Measurements from ENCODE around the gene PLEKHG3.
A peak's percentile ranks its signal among the peaks of the same experiment; 100 is the strongest.
"Not testable (repeated sequence)": the region's sequence is repeated elsewhere in the genome, so short reads cannot be mapped to it uniquely, and the experiment has no call there.

PLEKHG3 gene

GRCh38 chr14:64704143-64704742 is at the start of gene PLEKHG3:
Gene PLEKHG3, plus strand, starts transcription at chr14:64704424. Its CDS starts 23,208 bp downstream, at chr14:64727632.
- no peak for DNase-seq (ENCODE audit: low read depth, low spot score)
- Histone ChIP-seq H3K27ac (no peak within 1 kb of the TSS), H3K9me3 (ENCODE audit: low read depth, low read length) (no peaks in the 10 kb centered on the region), H3K36me3 (ENCODE audit: insufficient read depth, low read length) (no peaks in the 10 kb centered on the region), H3K9ac (ENCODE audit: insufficient read length) (peak within 1 kb of the TSS; percentile 85), H3K4me3 (peak within 1 kb of the TSS; percentile 94)
- no peak for TF ChIP-seq FOXP2 (optimal IDR thresholded peaks at IDR 0.05; ENCODE audit: control extremely low read depth, extremely low read length, insufficient read depth)
- TF ChIP-seq POLR2AphosphoS5 (IDR thresholded peaks at IDR 0.05; ENCODE audit: borderline replicate concordance, low read depth, low read length) = peak; percentile 67
- no peak for TF ChIP-seq EZH2 (IDR thresholded peaks at IDR 0.05)

- no peak for DNase-seq (ENCODE audit: low read depth, low spot score)
- H3K9ac ChIP-seq (ENCODE audit: insufficient read length) = no peak overlapping the region
- no peaks in the 10 kb centered on the region for H3K36me3 ChIP-seq (ENCODE audit: insufficient read depth, low read length)
- H3K9me3 ChIP-seq (ENCODE audit: low read depth, low read length) = no peaks in the 10 kb centered on the region
- H3K4me3 ChIP-seq = no peak overlapping the region
- TF ChIP-seq FOXP2 (optimal IDR thresholded peaks at IDR 0.05; ENCODE audit: control extremely low read depth, extremely low read length, insufficient read depth) (no peak), POLR2AphosphoS5 (IDR thresholded peaks at IDR 0.05; ENCODE audit: borderline replicate concordance, low read depth, low read length) (no peak), EZH2 (IDR thresholded peaks at IDR 0.05) (no peak)
- no peak overlapping the region for H3K27ac ChIP-seq
Measured at GRCh38 chr14:64654901-64655300, 49.3 kb upstream of the PLEKHG3 start.

DNA sequence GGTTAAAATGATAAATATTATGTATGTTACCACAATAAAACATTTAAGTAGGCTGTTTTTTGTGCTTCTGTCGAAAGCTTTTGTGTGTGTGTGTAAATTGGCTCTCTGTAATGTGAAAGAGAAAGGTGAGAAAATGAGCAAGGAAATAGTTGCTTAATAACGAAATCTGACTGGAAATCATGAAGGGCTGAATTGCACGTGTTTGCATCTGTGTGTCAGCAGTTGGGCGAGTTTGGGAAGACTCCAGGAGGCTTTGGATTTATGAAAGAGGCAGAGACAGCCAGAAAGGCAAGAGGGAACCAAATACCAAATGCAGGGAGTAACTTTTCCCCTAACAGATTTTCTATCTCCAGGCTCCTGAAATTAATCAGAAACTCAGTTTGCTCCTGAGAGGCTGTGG is 47.2 kb upstream of the PLEKHG3 start:
- no peak overlapping the region for H3K27ac ChIP-seq
- DNase-seq (ENCODE audit: low read depth, low spot score) = no peak
- no peaks in the 10 kb centered on the region for H3K9me3 ChIP-seq (ENCODE audit: low read depth, low read length)

DNA sequence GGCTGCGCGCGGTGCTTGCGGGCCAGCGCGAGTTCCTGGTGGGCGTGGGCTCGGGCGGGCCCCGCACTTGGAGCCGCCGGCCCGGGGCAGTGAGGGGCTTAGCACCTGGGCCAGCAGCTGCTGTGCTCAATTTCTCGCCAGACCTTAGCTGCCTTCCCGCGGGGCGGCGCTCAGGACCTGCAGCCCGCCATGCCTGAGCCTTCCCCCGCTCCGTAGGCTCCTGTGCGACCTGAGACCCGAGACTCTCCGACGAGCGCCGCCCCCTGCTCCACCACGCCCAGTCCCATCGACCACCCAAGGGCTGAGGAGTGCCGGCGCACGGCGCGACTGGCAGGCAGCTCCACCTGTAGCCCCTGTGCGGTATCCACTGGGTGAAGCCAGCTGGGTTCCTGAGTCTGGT is 46.0 kb upstream of the PLEKHG3 start:
- no peak for DNase-seq (ENCODE audit: low read depth, low spot score)
- no peak overlapping the region for H3K9ac ChIP-seq (ENCODE audit: insufficient read length)
- H3K27ac ChIP-seq = no peak overlapping the region
- no peak for TF ChIP-seq EZH2 (IDR thresholded peaks at IDR 0.05)
- no peak for TF ChIP-seq POLR2AphosphoS5 (IDR thresholded peaks at IDR 0.05; ENCODE audit: borderline replicate concordance, low read depth, low read length)
- TF ChIP-seq FOXP2 (optimal IDR thresholded peaks at IDR 0.05; ENCODE audit: control extremely low read depth, extremely low read length, insufficient read depth) = no peak
- H3K9me3 ChIP-seq (ENCODE audit: low read depth, low read length) = no peaks in the 10 kb centered on the region
- H3K4me3 ChIP-seq = no peak overlapping the region
- no peaks in the 10 kb centered on the region for H3K36me3 ChIP-seq (ENCODE audit: insufficient read depth, low read length)

More for the DNA sequence above, 47.2 kb upstream of the PLEKHG3 start:
- TF ChIP-seq EZH2 (IDR thresholded peaks at IDR 0.05) (no peak), POLR2AphosphoS5 (IDR thresholded peaks at IDR 0.05; ENCODE audit: borderline replicate concordance, low read depth, low read length) (no peak), FOXP2 (optimal IDR thresholded peaks at IDR 0.05; ENCODE audit: control extremely low read depth, extremely low read length, insufficient read depth) (no peak)
- H3K9ac ChIP-seq (ENCODE audit: insufficient read length) = no peak overlapping the region
- H3K4me3 ChIP-seq = no peak overlapping the region
- H3K36me3 ChIP-seq (ENCODE audit: insufficient read depth, low read length) = no peaks in the 10 kb centered on the region

GRCh38 chr14:64658700-64659264 is 45.4 kb upstream of the PLEKHG3 start:
- DNase-seq (ENCODE audit: low read depth, low spot score); H3K27ac ChIP-seq; H3K9ac ChIP-seq (ENCODE audit: insufficient read length); H3K36me3 ChIP-seq (ENCODE audit: insufficient read depth, low read length); H3K4me3 ChIP-seq; H3K9me3 ChIP-seq (ENCODE audit: low read depth, low read length): not testable (repeated sequence)

- no peak for DNase-seq (ENCODE audit: low read depth, low spot score)
- Histone ChIP-seq H3K36me3 (ENCODE audit: insufficient read depth, low read length) (no peaks in the 10 kb centered on the region), H3K9me3 (ENCODE audit: low read depth, low read length) (no peaks in the 10 kb centered on the region), H3K4me3 (no peak overlapping the region), H3K9ac (ENCODE audit: insufficient read length) (no peak overlapping the region), H3K27ac (no peak overlapping the region)
- TF ChIP-seq FOXP2 (optimal IDR thresholded peaks at IDR 0.05; ENCODE audit: control extremely low read depth, extremely low read length, insufficient read depth) (no peak), EZH2 (IDR thresholded peaks at IDR 0.05) (no peak), POLR2AphosphoS5 (IDR thresholded peaks at IDR 0.05; ENCODE audit: borderline replicate concordance, low read depth, low read length) (no peak)
Measured at GRCh38 chr14:64659366-64659765, 44.9 kb upstream of the PLEKHG3 start.

GRCh38 chr14:64663174-64663573 is 41.0 kb upstream of the PLEKHG3 start:
- no peak overlapping the region for H3K9ac ChIP-seq (ENCODE audit: insufficient read length)
- H3K4me3 ChIP-seq = no peak overlapping the region
- H3K27ac ChIP-seq = no peak overlapping the region
- no peak for TF ChIP-seq POLR2AphosphoS5 (IDR thresholded peaks at IDR 0.05; ENCODE audit: borderline replicate concordance, low read depth, low read length)
- TF ChIP-seq EZH2 (IDR thresholded peaks at IDR 0.05) = no peak
- DNase-seq (ENCODE audit: low read depth, low spot score) = no peak
- no peaks in the 10 kb centered on the region for H3K36me3 ChIP-seq (ENCODE audit: insufficient read depth, low read length)
- no peaks in the 10 kb centered on the region for H3K9me3 ChIP-seq (ENCODE audit: low read depth, low read length)

DNA sequence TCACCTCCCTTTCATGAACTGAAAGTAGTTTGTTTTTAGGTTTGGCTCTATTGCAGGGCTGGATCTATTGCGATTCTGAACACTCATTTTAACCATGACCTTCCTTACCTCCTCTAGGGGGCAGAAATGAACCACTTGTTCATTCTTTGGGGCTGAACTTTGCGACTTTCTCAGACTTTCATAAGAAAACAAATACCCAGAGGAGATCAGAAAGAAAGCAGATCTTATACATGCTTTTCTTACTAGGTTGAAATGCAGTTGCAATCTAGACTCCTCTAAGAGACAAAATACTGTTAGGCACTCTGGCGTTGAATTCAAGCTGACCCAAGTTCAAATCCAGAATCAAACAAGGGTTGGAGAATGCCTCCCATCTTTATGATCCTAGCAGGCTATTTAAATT is 32.6 kb upstream of the PLEKHG3 start:
- DNase-seq (ENCODE audit: low read depth, low spot score) = no peak
- Histone ChIP-seq H3K9me3 (ENCODE audit: low read depth, low read length) (no peaks in the 10 kb centered on the region), H3K4me3 (no peak overlapping the region), H3K36me3 (ENCODE audit: insufficient read depth, low read length) (no peaks in the 10 kb centered on the region), H3K27ac (no peak overlapping the region), H3K9ac (ENCODE audit: insufficient read length) (no peak overlapping the region)
- TF ChIP-seq POLR2AphosphoS5 (IDR thresholded peaks at IDR 0.05; ENCODE audit: borderline replicate concordance, low read depth, low read length) (no peak), FOXP2 (optimal IDR thresholded peaks at IDR 0.05; ENCODE audit: control extremely low read depth, extremely low read length, insufficient read depth) (no peak), EZH2 (IDR thresholded peaks at IDR 0.05) (no peak)

DNA sequence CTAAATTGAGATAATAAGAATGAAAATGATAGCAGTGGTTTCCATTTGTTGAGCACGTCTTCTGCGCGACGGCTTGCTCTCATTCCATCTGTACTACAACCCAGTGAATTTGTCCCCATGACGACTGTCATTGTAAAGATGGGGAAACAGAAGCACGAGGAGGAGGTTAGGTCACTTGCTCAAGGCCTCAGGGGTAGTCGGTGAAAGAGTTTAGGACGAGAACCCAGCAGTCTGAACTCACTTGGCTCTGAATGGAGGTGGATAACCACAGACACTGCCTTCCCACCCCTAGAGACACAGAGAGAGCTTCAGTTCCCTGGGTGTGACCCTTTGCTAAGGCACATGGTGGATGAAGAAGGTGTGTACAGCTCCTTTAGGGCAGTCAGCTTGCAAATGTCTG is 30.9 kb upstream of the PLEKHG3 start:
- Histone ChIP-seq H3K36me3 (ENCODE audit: insufficient read depth, low read length) (no peaks in the 10 kb centered on the region), H3K4me3 (no peak overlapping the region), H3K27ac (no peak overlapping the region), H3K9ac (ENCODE audit: insufficient read length) (no peak overlapping the region), H3K9me3 (ENCODE audit: low read depth, low read length) (no peaks in the 10 kb centered on the region)
- DNase-seq (ENCODE audit: low read depth, low spot score) = no peak
- TF ChIP-seq POLR2AphosphoS5 (IDR thresholded peaks at IDR 0.05; ENCODE audit: borderline replicate concordance, low read depth, low read length) (no peak), EZH2 (IDR thresholded peaks at IDR 0.05) (no peak), FOXP2 (optimal IDR thresholded peaks at IDR 0.05; ENCODE audit: control extremely low read depth, extremely low read length, insufficient read depth) (no peak)

Data from SK-N-MC (cell line).